GM19463 (cell line): ENCODE data around the gene STAT5B.

Experiments used
- ATAC-seq: cut with Tn5 transposase; IDR thresholded peaks from one replicate; pipeline ENCODE4 v1.9.1; 2021; ENCODE audit warnings: mild to moderate bottlenecking, moderate library complexity; ENCODE audit not compliant: unreplicated experiment

The STAT5B gene

DNA sequence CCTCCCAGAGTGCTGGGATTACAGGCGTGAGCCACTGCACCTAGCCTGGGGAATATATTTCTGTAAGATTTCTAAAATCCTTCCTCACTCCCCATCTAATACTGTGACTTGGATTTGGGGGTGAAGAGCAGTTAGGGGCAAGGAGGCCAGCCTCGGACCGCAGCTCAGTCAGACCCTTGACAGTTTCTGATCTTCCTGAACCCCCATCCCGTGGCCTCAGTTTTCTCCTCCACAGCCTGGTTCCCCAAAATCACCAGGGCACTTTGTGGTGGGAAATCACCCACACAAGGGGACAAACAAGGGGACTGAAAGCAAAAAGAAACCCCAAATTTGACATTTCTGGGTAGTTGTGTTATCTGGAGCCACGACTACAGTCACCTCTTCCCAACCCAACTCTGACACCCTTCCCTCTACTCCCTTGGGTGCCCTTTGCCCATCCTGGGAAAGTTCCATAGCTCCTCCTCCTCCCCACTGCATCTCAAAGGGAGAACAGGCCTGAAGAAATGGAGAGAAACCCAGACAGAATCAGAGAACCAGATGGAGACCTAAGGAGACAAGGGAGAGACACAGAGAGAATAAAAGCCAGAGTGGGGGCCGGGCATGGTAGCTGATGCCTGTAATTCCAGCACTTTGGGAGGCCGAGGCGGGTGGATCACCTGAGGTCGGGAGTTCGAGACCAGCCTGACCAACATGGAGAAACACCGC lies 9.3 kb upstream of the STAT5B start:
- no peak for ATAC-seq

- ATAC-seq, result no peak
Measured at GRCh38 chr17:42284566-42284965, 8.4 kb upstream of the STAT5B start.

- no peak for ATAC-seq
Measured at GRCh38 chr17:42284024-42284369, 7.8 kb upstream of the STAT5B start.

DNA sequence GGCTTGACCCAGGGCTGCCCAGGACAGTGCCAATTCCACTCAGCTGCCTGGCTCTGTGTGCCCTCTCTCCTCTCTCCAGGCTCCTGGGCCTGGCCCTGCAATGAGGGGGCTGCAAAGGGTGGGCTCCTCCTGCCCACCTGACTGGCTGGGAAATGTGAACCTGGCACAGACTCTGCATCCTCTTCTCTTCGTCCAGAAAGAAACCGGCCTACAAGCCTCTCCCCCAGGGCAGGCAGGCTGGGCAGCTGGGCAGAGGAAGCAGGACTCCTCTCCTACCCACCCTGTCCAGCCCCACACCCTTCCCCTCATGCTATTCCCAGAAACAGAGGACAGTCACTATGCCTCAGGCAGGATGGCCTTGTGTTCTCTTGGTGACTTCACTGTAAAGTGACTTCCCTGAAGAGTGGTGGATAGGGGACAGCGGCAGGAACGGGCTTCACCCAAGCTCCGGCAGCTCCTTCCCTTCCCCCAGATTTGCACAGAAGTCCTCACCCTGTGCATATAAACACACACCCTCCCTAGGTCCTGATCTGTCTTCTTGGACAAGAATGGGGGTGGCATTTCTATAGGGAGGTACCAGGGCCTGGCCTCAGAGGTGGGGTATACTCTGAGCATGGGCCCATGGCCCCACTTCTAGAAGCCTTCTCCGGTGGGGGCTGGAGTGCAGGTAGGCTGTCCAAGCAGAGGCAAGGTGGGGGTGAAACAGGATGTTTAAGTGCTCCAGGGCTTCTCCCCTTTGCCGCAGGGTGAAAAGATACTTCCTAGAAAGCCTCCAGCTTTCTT lies 7.2 kb upstream of the STAT5B start:
- no peak for ATAC-seq

DNA sequence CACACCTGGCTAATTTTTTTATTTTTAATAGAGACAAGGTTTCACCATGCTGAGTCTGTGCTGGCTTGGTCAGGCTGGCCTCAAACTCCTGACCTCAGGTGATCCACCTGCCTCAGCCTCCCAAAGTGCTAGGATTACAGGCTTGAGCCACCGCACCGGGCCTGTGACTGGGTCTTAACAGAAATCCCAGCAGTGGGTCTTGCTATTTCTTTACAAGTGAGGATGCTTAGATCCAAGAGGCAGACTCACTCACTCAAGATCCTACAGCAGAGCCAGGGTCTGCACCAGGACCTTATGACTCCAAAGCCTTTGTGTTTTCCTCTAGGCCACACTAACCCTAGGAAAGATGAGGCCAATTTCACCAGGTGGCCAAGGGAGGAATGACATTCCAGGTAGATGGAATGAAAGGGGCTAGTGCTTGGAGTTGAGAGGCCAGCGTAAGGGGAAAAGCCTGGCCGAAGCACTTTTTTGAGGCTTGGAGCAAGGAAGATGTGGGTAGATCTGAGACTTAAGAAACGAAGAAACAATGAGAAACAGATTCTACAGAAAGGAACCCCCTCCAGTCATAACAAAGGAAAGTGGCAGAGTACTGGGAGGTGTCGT lies 6.4 kb upstream of the STAT5B start:
- ATAC-seq, result no peak

DNA sequence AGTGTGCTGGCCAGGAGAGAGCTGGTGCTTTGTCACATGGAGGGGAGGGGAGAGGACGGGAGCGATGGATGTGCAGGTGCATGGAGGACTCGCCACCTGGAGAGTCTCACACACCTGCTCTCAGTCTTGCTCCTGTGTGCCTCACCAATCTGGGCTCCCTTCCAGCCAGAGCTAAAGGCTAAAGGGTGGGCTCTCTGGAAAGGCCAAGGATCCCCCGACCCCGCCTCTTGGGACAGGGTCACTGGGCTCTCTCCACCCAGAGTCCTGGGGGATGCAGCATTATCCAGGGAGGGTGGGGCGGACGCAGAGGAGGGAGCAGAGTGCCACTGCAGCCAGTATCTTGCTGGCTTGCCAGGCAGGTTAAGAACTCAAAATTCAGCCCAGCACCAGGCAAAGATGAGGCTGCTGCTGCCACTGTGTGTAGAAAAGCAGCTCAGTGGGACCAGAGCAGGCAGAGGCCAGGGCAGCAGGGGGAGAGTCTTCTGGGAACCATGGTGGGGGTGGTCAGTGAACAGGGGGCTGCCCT lies 5.4 kb upstream of the STAT5B start:
- no peak for ATAC-seq

DNA sequence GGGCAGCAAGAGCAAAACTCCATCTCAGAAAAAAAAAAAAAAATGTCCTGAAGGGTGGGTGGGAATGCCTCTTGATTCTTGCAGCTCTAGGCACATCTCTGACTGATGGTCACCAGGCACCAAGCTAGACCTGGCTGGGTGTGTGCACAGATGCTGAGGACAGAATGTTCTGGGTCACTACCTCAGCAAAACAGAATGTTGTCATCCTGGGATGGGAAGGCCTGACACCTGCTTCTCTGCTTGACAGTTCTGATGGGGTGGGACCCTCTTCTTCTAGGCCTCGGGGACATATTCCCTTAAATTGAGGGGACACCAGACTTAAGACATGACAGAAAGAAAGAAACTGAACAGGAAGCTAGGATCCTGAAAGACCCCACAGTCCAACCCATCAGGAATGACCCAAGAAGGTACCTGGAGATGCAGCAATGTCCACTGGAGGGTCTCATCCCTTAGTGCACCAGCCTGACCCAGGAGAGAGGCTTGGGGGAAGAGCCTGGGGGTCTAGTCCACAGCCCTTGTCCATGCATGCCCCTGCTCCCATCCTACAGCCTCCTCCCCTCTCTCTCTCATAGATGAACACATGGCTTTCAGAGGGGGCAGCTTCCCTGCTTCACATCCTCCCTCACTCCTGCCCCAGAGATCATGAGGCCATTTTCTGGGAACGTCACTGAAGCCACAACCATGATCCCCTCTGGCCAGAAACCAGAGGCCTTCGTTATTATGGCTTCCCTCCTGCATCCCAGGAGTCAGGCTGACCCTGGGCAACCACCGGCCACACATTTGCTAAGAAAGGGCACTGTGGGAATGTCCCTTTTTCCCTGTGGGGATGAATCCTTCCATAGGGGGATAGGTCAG lies 3.8 kb upstream of the STAT5B start:
- ATAC-seq, result no peak

- ATAC-seq, result no peak
Measured at GRCh38 chr17:42277342-42277712, 1.1 kb upstream of the STAT5B start.

- ATAC-seq, result peak; percentile 21
Measured at GRCh38 chr17:42276609-42277341, 584 bp upstream of the STAT5B start.

DNA sequence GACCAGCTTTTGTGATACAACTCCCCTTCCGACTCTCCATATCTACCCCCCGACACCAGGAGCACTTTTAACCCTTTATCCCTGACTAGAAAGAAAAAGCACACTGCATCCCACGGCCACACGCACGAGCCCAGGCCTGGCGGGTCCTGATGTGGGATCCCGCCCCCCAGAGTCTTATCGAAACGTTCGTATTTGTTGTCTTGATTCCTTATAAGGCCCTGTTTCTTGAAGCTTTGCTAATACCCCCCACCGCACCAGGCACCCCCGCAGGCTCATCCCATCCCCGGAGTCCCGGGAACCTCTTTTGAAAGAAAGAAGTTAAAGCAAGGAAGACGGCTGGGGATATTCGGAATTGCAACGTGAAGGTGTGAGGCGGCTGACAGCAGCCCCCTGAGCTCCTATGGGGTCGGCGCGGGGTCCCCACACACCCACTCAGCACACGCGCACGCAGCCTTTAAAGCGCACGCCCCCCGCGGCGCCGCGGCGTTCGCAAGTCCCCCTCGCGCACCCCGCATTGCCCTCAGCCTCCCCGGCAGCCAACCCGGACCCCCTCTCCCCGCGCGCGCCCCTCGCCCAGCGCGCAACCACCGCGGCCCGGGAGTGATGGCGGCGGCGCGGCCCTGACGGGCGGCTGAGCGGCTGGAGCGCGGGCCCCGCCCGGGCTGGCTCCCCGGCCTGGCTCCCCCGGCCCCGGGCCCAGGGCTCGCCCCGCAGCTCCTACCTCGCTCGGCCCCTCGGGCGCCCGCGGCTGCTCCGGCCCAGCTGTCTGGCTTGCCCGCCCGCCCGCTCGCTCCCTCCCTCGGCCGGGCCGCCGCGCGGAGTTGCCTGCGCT lies 448 bp downstream of the STAT5B start:
- peak; percentile 37 for ATAC-seq

GRCh38 chr17:42274812-42275526 lies 1.2 kb downstream of the STAT5B start:
- ATAC-seq, result no peak

GRCh38 chr17:42274253-42274542 lies 2.0 kb downstream of the STAT5B start:
- no peak for ATAC-seq

- no peak for ATAC-seq
Measured at GRCh38 chr17:42273474-42274252, 2.5 kb downstream of the STAT5B start.

GRCh38 chr17:42272162-42272907 lies 3.9 kb downstream of the STAT5B start:
- ATAC-seq, result no peak

GRCh38 chr17:42271779-42272035 lies 4.5 kb downstream of the STAT5B start:
- ATAC-seq, result no peak

- ATAC-seq, result no peak
Measured at GRCh38 chr17:42271006-42271778, 5.0 kb downstream of the STAT5B start.

GRCh38 chr17:42270596-42270995 lies 5.6 kb downstream of the STAT5B start:
- no peak for ATAC-seq
